ENCODE data around the gene VWA8. TPM values are rescaled to one million over a fixed set of nuclear protein-coding genes. Genes with fewer than 3 reads are reported as not detected.
"Not testable (repeated sequence)": the region's sequence is repeated elsewhere in the genome, so short reads cannot be mapped to it uniquely, and the experiment has no call there.

VWA8 gene
- total RNA-seq, 2 experiments from 2014 or later = 13.5 to 14.4 TPM

GRCh38 chr13:41915081-41915480 lies 45.8 kb downstream of the VWA8 start:
- Mint-ChIP-seq H3K36me3 (ENCODE audit: low read depth) (peaks cover 8% of the 10 kb centered on the region), H3K9me3 (no peaks in the 10 kb centered on the region), H3K27me3 (no peaks in the 10 kb centered on the region), H3K4me1 (peaks cover 27% of the 10 kb centered on the region), H3K4me3 (no peak overlapping the region), H3K27ac (no peak overlapping the region)
- ChIA-PET CTCF (no interaction called here), POLR2A (interaction anchor here (2.4 kb wide), 1 partner anchor 46 kb away, joined by 16 read pairs; the partner anchor contains the start of gene VWA8)
- no peak for DNase-seq

- H3K4me1 Mint-ChIP-seq = peaks cover 27% of the 10 kb centered on the region
- H3K9me3 Mint-ChIP-seq = no peaks in the 10 kb centered on the region
- DNase-seq = no peak
- H3K36me3 Mint-ChIP-seq (ENCODE audit: low read depth) = peaks cover 8% of the 10 kb centered on the region
- H3K27me3 Mint-ChIP-seq = no peaks in the 10 kb centered on the region
- CTCF ChIA-PET = no interaction called here
- no peak overlapping the region for H3K4me3 Mint-ChIP-seq
- POLR2A ChIA-PET = interaction anchor here (2.4 kb wide), 1 partner anchor 46 kb away, joined by 16 read pairs; the partner anchor contains the start of gene VWA8
- H3K27ac Mint-ChIP-seq = no peak overlapping the region
Observed at GRCh38 chr13:41914552-41914951, 46.4 kb downstream of the VWA8 start.

GRCh38 chr13:41909506-41909905 lies 51.4 kb downstream of the VWA8 start:
- DNase-seq = no peak
- Mint-ChIP-seq H3K36me3 (ENCODE audit: low read depth) (peaks cover 10% of the 10 kb centered on the region), H3K27ac (no peak overlapping the region), H3K27me3 (no peaks in the 10 kb centered on the region), H3K9me3 (no peaks in the 10 kb centered on the region), H3K4me1 (peaks cover 2% of the 10 kb centered on the region), H3K4me3 (no peak overlapping the region)
- POLR2A ChIA-PET = no interaction called here
- CTCF ChIA-PET = interaction anchor here (1.9 kb wide), 1 partner anchor 241 kb away, joined by 4 read pairs; no protein-coding TSS in a partner anchor

- H3K27ac Mint-ChIP-seq = no peak overlapping the region
- CTCF ChIA-PET = interaction anchor here (1.4 kb wide), 1 partner anchor 237 kb away, joined by 3 read pairs; no protein-coding TSS in a partner anchor
- H3K4me3 Mint-ChIP-seq = no peak overlapping the region
Observed at GRCh38 chr13:41905600-41906254, 55.2 kb downstream of the VWA8 start.

GRCh38 chr13:41900918-41901317 lies 60.0 kb downstream of the VWA8 start:
- no peak overlapping the region for H3K27ac Mint-ChIP-seq
- POLR2A ChIA-PET = no interaction called here

More at GRCh38 chr13:41905600-41906254, 55.2 kb downstream of the VWA8 start:
- no peak for DNase-seq
- POLR2A ChIA-PET = no interaction called here
- Mint-ChIP-seq H3K36me3 (ENCODE audit: low read depth) (peaks cover 10% of the 10 kb centered on the region), H3K4me1 (peaks cover 2% of the 10 kb centered on the region), H3K9me3 (no peaks in the 10 kb centered on the region), H3K27me3 (no peaks in the 10 kb centered on the region)

GRCh38 chr13:41898411-41898810 lies 62.5 kb downstream of the VWA8 start:
- H3K9me3 Mint-ChIP-seq, H3K4me1 Mint-ChIP-seq, H3K4me3 Mint-ChIP-seq, H3K27ac Mint-ChIP-seq, H3K27me3 Mint-ChIP-seq, CTCF ChIA-PET, DNase-seq, POLR2A ChIA-PET: not testable (repeated sequence)
- H3K36me3 Mint-ChIP-seq (ENCODE audit: low read depth) = peaks cover 23% of the 10 kb centered on the region

More at GRCh38 chr13:41900918-41901317, 60.0 kb downstream of the VWA8 start:
- Mint-ChIP-seq H3K27me3 (no peaks in the 10 kb centered on the region), H3K4me1 (peaks cover 2% of the 10 kb centered on the region), H3K36me3 (ENCODE audit: low read depth) (peaks cover 17% of the 10 kb centered on the region), H3K4me3 (no peak overlapping the region), H3K9me3 (no peaks in the 10 kb centered on the region)
- CTCF ChIA-PET = no interaction called here
- no peak for DNase-seq

GRCh38 chr13:41897126-41897525 lies 63.8 kb downstream of the VWA8 start:
- Mint-ChIP-seq H3K9me3 (no peaks in the 10 kb centered on the region), H3K27ac (no peak overlapping the region), H3K27me3 (no peaks in the 10 kb centered on the region), H3K36me3 (ENCODE audit: low read depth) (peaks cover 26% of the 10 kb centered on the region), H3K4me3 (no peak overlapping the region), H3K4me1 (no peaks in the 10 kb centered on the region)
- no peak for DNase-seq
- ChIA-PET POLR2A (no interaction called here), CTCF (no interaction called here)

GRCh38 chr13:41895478-41895877 lies 65.4 kb downstream of the VWA8 start:
- H3K27ac Mint-ChIP-seq = no peak overlapping the region
- peaks cover 33% of the 10 kb centered on the region for H3K36me3 Mint-ChIP-seq (ENCODE audit: low read depth)
- no peaks in the 10 kb centered on the region for H3K9me3 Mint-ChIP-seq
- no peak for DNase-seq
- ChIA-PET POLR2A (no interaction called here), CTCF (no interaction called here)
- no peaks in the 10 kb centered on the region for H3K27me3 Mint-ChIP-seq
- H3K4me3 Mint-ChIP-seq = no peak overlapping the region
- no peaks in the 10 kb centered on the region for H3K4me1 Mint-ChIP-seq

GRCh38 chr13:41891119-41891518 lies 69.8 kb downstream of the VWA8 start:
- CTCF ChIA-PET = no interaction called here

GRCh38 chr13:41883147-41883546 lies 77.8 kb downstream of the VWA8 start:
- H3K4me1 Mint-ChIP-seq = no peaks in the 10 kb centered on the region
- POLR2A ChIA-PET = no interaction called here
- no peaks in the 10 kb centered on the region for H3K27me3 Mint-ChIP-seq
- CTCF ChIA-PET = no interaction called here
- peaks cover 46% of the 10 kb centered on the region for H3K36me3 Mint-ChIP-seq (ENCODE audit: low read depth)
- H3K27ac Mint-ChIP-seq = no peak overlapping the region
- DNase-seq = no peak
- H3K9me3 Mint-ChIP-seq = no peaks in the 10 kb centered on the region
- H3K4me3 Mint-ChIP-seq = no peak overlapping the region

More at GRCh38 chr13:41891119-41891518, 69.8 kb downstream of the VWA8 start:
- H3K4me1 Mint-ChIP-seq = no peaks in the 10 kb centered on the region
- no peak overlapping the region for H3K27ac Mint-ChIP-seq
- peaks cover 30% of the 10 kb centered on the region for H3K36me3 Mint-ChIP-seq (ENCODE audit: low read depth)
- no peaks in the 10 kb centered on the region for H3K9me3 Mint-ChIP-seq
- POLR2A ChIA-PET = no interaction called here
- no peak for DNase-seq
- no peaks in the 10 kb centered on the region for H3K27me3 Mint-ChIP-seq
- no peak overlapping the region for H3K4me3 Mint-ChIP-seq

- H3K4me1 Mint-ChIP-seq, DNase-seq, H3K9me3 Mint-ChIP-seq, H3K27ac Mint-ChIP-seq, H3K4me3 Mint-ChIP-seq, POLR2A ChIA-PET, CTCF ChIA-PET, H3K27me3 Mint-ChIP-seq: not testable (repeated sequence)
- H3K36me3 Mint-ChIP-seq (ENCODE audit: low read depth) = peaks cover 46% of the 10 kb centered on the region
Observed at GRCh38 chr13:41881890-41882289, 79.0 kb downstream of the VWA8 start.

- no peaks in the 10 kb centered on the region for H3K4me1 Mint-ChIP-seq
- POLR2A ChIA-PET = no interaction called here
- H3K9me3 Mint-ChIP-seq = no peaks in the 10 kb centered on the region
- CTCF ChIA-PET = no interaction called here
- no peak for DNase-seq
- H3K4me3 Mint-ChIP-seq = no peak overlapping the region
- no peak overlapping the region for H3K27ac Mint-ChIP-seq
- no peaks in the 10 kb centered on the region for H3K27me3 Mint-ChIP-seq
- H3K36me3 Mint-ChIP-seq (ENCODE audit: low read depth) = peaks cover 41% of the 10 kb centered on the region
Observed at GRCh38 chr13:41880966-41881365, 79.9 kb downstream of the VWA8 start.

- peaks cover 6% of the 10 kb centered on the region for H3K4me1 Mint-ChIP-seq
- H3K36me3 Mint-ChIP-seq (ENCODE audit: low read depth) = peaks cover 20% of the 10 kb centered on the region
- H3K9me3 Mint-ChIP-seq = no peaks in the 10 kb centered on the region
- H3K27me3 Mint-ChIP-seq = no peaks in the 10 kb centered on the region
- H3K4me3 Mint-ChIP-seq = no peak overlapping the region
- H3K27ac Mint-ChIP-seq = no peak overlapping the region
- no peak for DNase-seq
- POLR2A ChIA-PET = no interaction called here
- CTCF ChIA-PET = no interaction called here
Observed at GRCh38 chr13:41864658-41865057, 96.3 kb downstream of the VWA8 start.

- H3K9me3 Mint-ChIP-seq, H3K4me1 Mint-ChIP-seq, DNase-seq, POLR2A ChIA-PET, H3K27me3 Mint-ChIP-seq, CTCF ChIA-PET, H3K27ac Mint-ChIP-seq, H3K4me3 Mint-ChIP-seq: not testable (repeated sequence)
- peaks cover 29% of the 10 kb centered on the region for H3K36me3 Mint-ChIP-seq (ENCODE audit: low read depth)
Observed at GRCh38 chr13:41862659-41863058, 98.2 kb downstream of the VWA8 start.
